ENCODE results near the gene TKTL1.

Gene TKTL1

DNA sequence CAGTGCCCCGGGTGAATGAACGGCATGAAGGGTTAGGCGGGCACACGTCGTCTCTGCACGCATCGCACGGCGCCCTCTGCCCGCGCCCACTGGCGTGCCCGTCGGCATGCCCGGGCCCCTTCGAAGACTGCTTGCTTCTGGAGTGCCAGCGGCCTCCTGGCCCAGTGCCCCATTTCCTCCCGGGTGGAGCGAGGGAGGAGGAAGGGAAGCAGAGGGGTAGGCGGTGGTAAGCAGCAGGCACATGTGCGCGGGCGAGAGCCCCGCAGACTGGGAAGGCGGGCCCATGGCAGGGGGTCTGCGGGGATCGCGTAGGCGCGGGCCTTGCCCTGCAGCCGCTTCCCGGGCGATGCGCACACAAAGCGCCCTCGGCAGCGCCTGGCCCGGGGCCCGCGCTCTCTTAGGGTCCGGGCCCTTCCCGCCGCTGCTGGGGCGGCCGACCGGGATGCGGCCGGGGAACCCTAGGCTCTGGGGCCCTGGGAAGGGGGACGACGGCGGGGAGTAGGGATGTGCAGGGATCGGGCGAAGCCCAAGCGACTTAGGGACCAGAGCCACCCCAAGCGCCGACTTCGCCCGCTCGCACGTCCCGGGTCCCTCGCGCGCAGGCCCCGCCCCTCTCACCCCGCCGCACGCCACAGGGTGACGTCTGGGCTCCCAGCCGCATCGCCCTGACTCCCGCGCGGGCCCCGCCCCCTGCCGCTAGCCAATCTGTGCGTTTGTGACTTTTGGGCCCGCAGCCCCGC lies 82.6 kb downstream of the TKTL1 start:
- no peak for DNase-seq (ENCODE audit: low read depth)
- peak overlapping the region; percentile 38 for H3K4me3 ChIP-seq (ENCODE audit: low read depth, low read length)
- peak; percentile 71 for TF ChIP-seq POLR2A (IDR thresholded peaks at IDR 0.05; ENCODE audit: extremely low read depth, insufficient read length)
- peak; percentile 51 for TF ChIP-seq MAX (IDR thresholded peaks at IDR 0.05; ENCODE audit: low read depth, low read length)
- TF ChIP-seq, protein P1, sequence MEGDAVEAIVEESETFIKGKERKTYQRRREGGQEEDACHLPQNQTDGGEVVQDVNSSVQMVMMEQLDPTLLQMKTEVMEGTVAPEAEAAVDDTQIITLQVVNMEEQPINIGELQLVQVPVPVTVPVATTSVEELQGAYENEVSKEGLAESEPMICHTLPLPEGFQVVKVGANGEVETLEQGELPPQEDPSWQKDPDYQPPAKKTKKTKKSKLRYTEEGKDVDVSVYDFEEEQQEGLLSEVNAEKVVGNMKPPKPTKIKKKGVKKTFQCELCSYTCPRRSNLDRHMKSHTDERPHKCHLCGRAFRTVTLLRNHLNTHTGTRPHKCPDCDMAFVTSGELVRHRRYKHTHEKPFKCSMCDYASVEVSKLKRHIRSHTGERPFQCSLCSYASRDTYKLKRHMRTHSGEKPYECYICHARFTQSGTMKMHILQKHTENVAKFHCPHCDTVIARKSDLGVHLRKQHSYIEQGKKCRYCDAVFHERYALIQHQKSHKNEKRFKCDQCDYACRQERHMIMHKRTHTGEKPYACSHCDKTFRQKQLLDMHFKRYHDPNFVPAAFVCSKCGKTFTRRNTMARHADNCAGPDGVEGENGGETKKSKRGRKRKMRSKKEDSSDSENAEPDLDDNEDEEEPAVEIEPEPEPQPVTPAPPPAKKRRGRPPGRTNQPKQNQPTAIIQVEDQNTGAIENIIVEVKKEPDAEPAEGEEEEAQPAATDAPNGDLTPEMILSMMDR (IDR thresholded peaks at IDR 0.05; ENCODE audit: low read depth, low read length), result no peak

- DNase-seq (ENCODE audit: low read depth), result peak; percentile 98
- H3K4me3 ChIP-seq (ENCODE audit: low read depth, low read length), result peak within 1 kb of the TSS; percentile 62
- TF ChIP-seq MYC (IDR thresholded peaks at IDR 0.05; ENCODE audit: low read depth, low read length) (peak; percentile 17; the same call in 1 of the 2 replicates), POLR2A (IDR thresholded peaks at IDR 0.05; ENCODE audit: extremely low read depth, insufficient read length) (peak; percentile 60)
- TF ChIP-seq, protein P1 (IDR thresholded peaks at IDR 0.05; ENCODE audit: low read depth, low read length), result no peak
These were observed 83.4 kb downstream of the TKTL1 start, which contains the start of gene EMD for GRCh38 chrX:154378799-154379568. EMD (plus strand) TSS chrX:154379295; CDS start chrX:154379485, 190 bp downstream.

GRCh38 chrX:154379569-154379951 lies 84.0 kb downstream of the TKTL1 start:
- peak overlapping the region; percentile 62 for H3K4me3 ChIP-seq (ENCODE audit: low read depth, low read length)
- DNase-seq (ENCODE audit: low read depth), result no peak
- TF ChIP-seq, protein P1 (IDR thresholded peaks at IDR 0.05; ENCODE audit: low read depth, low read length), result no peak
- TF ChIP-seq MAX (IDR thresholded peaks at IDR 0.05; ENCODE audit: low read depth, low read length) (no peak), MYC (IDR thresholded peaks at IDR 0.05; ENCODE audit: low read depth, low read length) (no peak), POLR2A (IDR thresholded peaks at IDR 0.05; ENCODE audit: extremely low read depth, insufficient read length) (no peak)
